ENCODE data around the gene MS4A18.
"Not testable (repeated sequence)": the region's sequence is repeated elsewhere in the genome, so short reads cannot be mapped to it uniquely, and the experiment has no call there.

MS4A18 gene

GRCh38 chr11:60724420-60724819 is at the start of gene MS4A18:
Gene MS4A18 (plus strand): TSS chr11:60724720.
- DNase-seq (ENCODE audit: extremely low spot score): no peak
- ChIA-PET CTCF (interaction anchor here (1.5 kb wide), 2 partner anchors 16 to 38 kb away, joined by 3 to 5 read pairs; no protein-coding TSS in a partner anchor), POLR2A (no interaction called here)
- no peak for TF ChIP-seq CTCF (IDR thresholded peaks at IDR 0.05; ENCODE audit: control extremely low read depth, extremely low read depth, low read depth, missing control alignments)

GRCh38 chr11:60678231-60678630 is 46.3 kb upstream of the MS4A18 start:
- CTCF ChIA-PET; DNase-seq (ENCODE audit: extremely low spot score); POLR2A ChIA-PET: not testable (repeated sequence)

- no peak for TF ChIP-seq CTCF (IDR thresholded peaks at IDR 0.05; ENCODE audit: control extremely low read depth, extremely low read depth, low read depth, missing control alignments)
- ChIA-PET CTCF (interaction anchor here (1.8 kb wide), 1 partner anchor 12 kb away, joined by 6 read pairs; no protein-coding TSS in a partner anchor), POLR2A (no interaction called here)
- no peak for DNase-seq (ENCODE audit: extremely low spot score)
These were observed 44.6 kb upstream of the MS4A18 start for GRCh38 chr11:60679879-60680278.

- no peak for TF ChIP-seq CTCF (IDR thresholded peaks at IDR 0.05; ENCODE audit: control extremely low read depth, extremely low read depth, low read depth, missing control alignments)
- ChIA-PET CTCF (interaction anchor here (1.8 kb wide), 1 partner anchor 13 kb away, joined by 6 read pairs; no protein-coding TSS in a partner anchor), POLR2A (no interaction called here)
- DNase-seq (ENCODE audit: extremely low spot score): no peak
These were observed 43.9 kb upstream of the MS4A18 start for GRCh38 chr11:60680455-60681119.

GRCh38 chr11:60684541-60684848 is 40.0 kb upstream of the MS4A18 start:
- DNase-seq (ENCODE audit: extremely low spot score); POLR2A ChIA-PET: not testable (repeated sequence)
- CTCF ChIA-PET: interaction anchor here (0.8 to 0.9 kb wide), 2 partner anchors 17 kb away, joined by 3 read pairs; no protein-coding TSS in a partner anchor

- CTCF ChIA-PET: interaction anchor here (0.8 to 2.1 kb wide), 3 partner anchors 10 to 427 kb away, joined by 3 to 6 read pairs (median 3); no protein-coding TSS in a partner anchor
- no peak for DNase-seq (ENCODE audit: extremely low spot score)
- POLR2A ChIA-PET: no interaction called here
- TF ChIP-seq CTCF (IDR thresholded peaks at IDR 0.05; ENCODE audit: control extremely low read depth, extremely low read depth, low read depth, missing control alignments): no peak
These were observed 32.9 kb upstream of the MS4A18 start for GRCh38 chr11:60691661-60692060.

- POLR2A ChIA-PET: no interaction called here
- DNase-seq (ENCODE audit: extremely low spot score): no peak
- CTCF ChIA-PET: interaction anchor here (0.7 to 1.6 kb wide), 2 partner anchors 63 to 65 kb away, joined by 3 to 5 read pairs; no protein-coding TSS in a partner anchor
These were observed 25.2 kb upstream of the MS4A18 start, which contains the start of gene MS4A8 for GRCh38 chr11:60699284-60699691. Gene MS4A8 (plus strand): TSS chr11:60699612. CDS start chr11:60700861, 1,249 bp downstream.

More at GRCh38 chr11:60699284-60699691, 25.2 kb upstream of the MS4A18 start, which contains the start of gene MS4A8:
- TF ChIP-seq CTCF (IDR thresholded peaks at IDR 0.05; ENCODE audit: control extremely low read depth, extremely low read depth, low read depth, missing control alignments): no peak

Measured in GM10248 (cell line).